22Rv1 (cell line): Measurements from ENCODE around the gene KYNU.
"Not testable (repeated sequence)": the region's sequence is repeated elsewhere in the genome, so short reads cannot be mapped to it uniquely, and the experiment has no call there.

Experiments used
- H3K27ac ChIP-seq: fragments of 450-650 bp; 2 replicates; pipeline ENCODE4 v1.5.1; 2017
- CTCF ChIP-seq: fragments of 450-650 bp; IDR thresholded peaks from 2 replicates; pipeline ENCODE4 v1.5.1; 2017; ENCODE audit warnings: mild to moderate bottlenecking
- ZFX ChIP-seq: fragments of 450-650 bp; IDR thresholded peaks from 2 replicates; pipeline ENCODE4 v1.6.1; 2017; ENCODE audit warnings: antibody characterized with exemption, borderline replicate concordance

The KYNU gene

GRCh38 chr2:142938240-142938639, 60.8 kb downstream of the KYNU start:
- H3K27ac ChIP-seq: no peak overlapping the region
- TF ChIP-seq ZFX (no peak), CTCF (no peak)

- TF ChIP-seq CTCF (no peak), ZFX (no peak)
- no peak overlapping the region for H3K27ac ChIP-seq
Measured at GRCh38 chr2:142940606-142941223, 63.3 kb downstream of the KYNU start.

- no peak overlapping the region for H3K27ac ChIP-seq
- TF ChIP-seq CTCF (no peak), ZFX (no peak)
Measured at GRCh38 chr2:142942690-142943089, 65.2 kb downstream of the KYNU start.

GRCh38 chr2:142944264-142944663, 66.8 kb downstream of the KYNU start:
- TF ChIP-seq ZFX: no peak
- TF ChIP-seq CTCF: no peak
- no peak overlapping the region for H3K27ac ChIP-seq

- no peak for TF ChIP-seq CTCF
- no peak for TF ChIP-seq ZFX
- no peak overlapping the region for H3K27ac ChIP-seq
Measured at GRCh38 chr2:142944721-142945120, 67.3 kb downstream of the KYNU start.

- no peak for TF ChIP-seq ZFX
- no peak for TF ChIP-seq CTCF
- H3K27ac ChIP-seq: no peak overlapping the region
Measured at GRCh38 chr2:142946941-142947340, 69.5 kb downstream of the KYNU start.

- not testable (repeated sequence) for H3K27ac ChIP-seq
Measured at GRCh38 chr2:142948723-142949122, 71.3 kb downstream of the KYNU start.

- not testable (repeated sequence) for H3K27ac ChIP-seq
Measured at GRCh38 chr2:142950323-142950722, 72.9 kb downstream of the KYNU start.
